ENCODE measurements around the gene DNAJA4. TPM values are rescaled to one million over a fixed set of nuclear protein-coding genes. Genes with fewer than 3 reads are reported as not detected.

Gene DNAJA4
- polyA plus RNA-seq, 4 donors: 21.2 to 26.5 (median 23.7) TPM

- no peak for DNase-seq (ENCODE audit: low read depth in 4 of 4, low spot score in 3 of 4)
Observed at GRCh38 chr15:78312957-78313356, 48.6 kb downstream of the DNAJA4 start.

- DNase-seq (ENCODE audit: low read depth in 4 of 4, low spot score in 3 of 4): no peak
Observed at GRCh38 chr15:78313383-78313782, 49.0 kb downstream of the DNAJA4 start.

- DNase-seq (ENCODE audit: low read depth in 4 of 4, low spot score in 3 of 4): no peak
Observed at GRCh38 chr15:78314181-78314581, 49.8 kb downstream of the DNAJA4 start.

DNA sequence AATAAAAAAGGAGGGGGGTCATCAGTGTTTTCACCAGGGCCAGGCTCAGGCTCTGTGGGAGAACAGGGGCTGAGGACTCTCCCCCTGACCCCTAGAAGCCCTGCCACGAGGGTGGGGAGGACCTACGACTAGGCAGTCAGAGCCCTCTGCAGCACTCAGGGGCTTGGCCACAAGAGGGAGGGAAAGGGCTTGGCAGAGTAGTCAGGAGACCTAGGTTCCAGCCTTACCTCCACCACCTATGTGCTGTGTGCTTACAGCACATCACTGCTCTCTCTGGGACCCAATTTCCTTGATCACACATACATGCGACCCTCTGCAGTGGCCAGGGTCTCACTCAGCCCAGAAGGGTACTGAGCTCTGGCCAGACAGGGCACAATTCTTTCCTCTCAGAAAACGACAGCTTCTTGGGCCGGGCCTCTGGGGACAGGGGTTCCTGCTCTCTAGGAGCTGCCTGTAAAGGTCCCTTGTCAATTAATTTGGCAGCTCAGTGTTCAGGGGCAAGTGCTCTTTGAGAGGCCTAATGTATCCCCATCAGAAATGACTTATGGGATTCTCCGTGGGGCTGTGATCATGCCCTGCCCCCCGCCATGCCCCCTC, 51.4 kb downstream of the DNAJA4 start:
- no peak for DNase-seq (ENCODE audit: low read depth in 4 of 4, low spot score in 3 of 4)

DNA sequence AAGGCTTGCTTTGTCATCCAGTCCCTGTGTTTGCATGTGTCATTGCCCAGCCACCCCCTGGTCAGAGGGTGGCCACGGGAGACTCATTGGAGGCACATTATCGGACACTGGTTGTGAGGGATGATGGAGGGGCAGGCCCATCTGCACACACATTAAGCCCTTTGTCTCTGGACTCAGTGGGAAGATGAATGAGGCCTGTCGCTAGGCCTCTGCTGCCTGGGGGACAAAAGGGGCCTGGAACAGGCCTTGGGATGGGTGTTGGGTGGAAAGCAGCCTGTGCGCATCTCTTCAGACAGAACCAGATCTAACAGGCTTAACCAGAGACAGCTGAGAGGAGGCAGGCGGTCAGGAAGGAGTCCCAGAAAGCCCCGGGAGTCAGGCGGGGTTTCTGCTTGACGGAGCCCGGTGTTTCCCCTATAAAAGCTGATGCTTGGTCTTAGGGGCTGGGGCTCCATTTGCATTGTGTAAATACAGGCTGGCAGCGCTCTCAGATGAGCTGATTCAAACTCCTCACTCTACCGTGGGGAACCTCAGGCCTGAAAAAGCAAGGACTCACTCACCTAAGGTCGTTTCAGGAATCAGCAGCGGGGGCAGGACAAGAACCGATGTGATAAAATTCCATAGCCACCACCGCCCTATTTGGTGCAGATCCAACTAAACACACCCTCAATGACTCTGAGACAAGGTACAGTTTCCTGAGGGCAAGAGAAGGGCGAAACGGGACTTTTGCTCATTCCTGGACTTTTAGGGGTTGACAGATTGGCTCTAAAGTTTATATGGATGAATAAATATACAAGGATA, 52.1 kb downstream of the DNAJA4 start:
- DNase-seq (ENCODE audit: low read depth in 4 of 4, low spot score in 3 of 4): peak in 1 of 4 donors; percentile 45

- DNase-seq (ENCODE audit: low read depth in 4 of 4, low spot score in 3 of 4): no peak
Observed at GRCh38 chr15:78317145-78317836, 52.9 kb downstream of the DNAJA4 start.

- no peak for DNase-seq (ENCODE audit: low read depth in 4 of 4, low spot score in 3 of 4)
Observed at GRCh38 chr15:78319588-78319987, 55.2 kb downstream of the DNAJA4 start.

DNA sequence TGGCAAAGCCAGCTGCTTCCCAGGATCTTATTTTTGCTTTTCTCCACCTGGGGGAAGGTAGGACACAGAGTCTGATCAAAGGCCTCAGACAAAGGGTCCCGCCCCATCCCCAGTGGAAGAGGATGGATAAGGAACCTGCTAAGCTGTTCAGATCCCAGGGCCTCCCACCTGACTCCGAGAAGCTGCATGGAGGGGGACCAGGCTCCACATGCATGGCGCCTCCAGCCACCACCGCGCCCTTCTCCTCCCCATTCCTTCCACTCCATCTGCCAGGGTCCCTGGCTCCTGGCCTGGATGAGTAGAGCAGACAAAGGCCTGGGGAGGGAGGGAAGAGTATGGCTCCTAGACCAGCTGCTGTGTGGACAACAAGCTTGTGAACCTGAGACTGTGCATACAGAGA, 55.8 kb downstream of the DNAJA4 start:
- no peak for DNase-seq (ENCODE audit: low read depth in 4 of 4, low spot score in 3 of 4)

- no peak for DNase-seq (ENCODE audit: low read depth in 4 of 4, low spot score in 3 of 4)
Observed at GRCh38 chr15:78321041-78321570, 56.7 kb downstream of the DNAJA4 start.

- DNase-seq (ENCODE audit: low read depth in 4 of 4, low spot score in 3 of 4): no peak
Observed at GRCh38 chr15:78321786-78322185, 57.4 kb downstream of the DNAJA4 start.

- no peak for DNase-seq (ENCODE audit: low read depth in 4 of 4, low spot score in 3 of 4)
Observed at GRCh38 chr15:78322243-78322642, 57.9 kb downstream of the DNAJA4 start.

- DNase-seq (ENCODE audit: low read depth in 4 of 4, low spot score in 3 of 4): no peak
Observed at GRCh38 chr15:78322724-78323521, 58.6 kb downstream of the DNAJA4 start.

- no peak for DNase-seq (ENCODE audit: low read depth in 4 of 4, low spot score in 3 of 4)
Observed at GRCh38 chr15:78323693-78324092, 59.3 kb downstream of the DNAJA4 start.

GRCh38 chr15:78324144-78324543, 59.8 kb downstream of the DNAJA4 start:
- no peak for DNase-seq (ENCODE audit: low read depth in 4 of 4, low spot score in 3 of 4)

DNA sequence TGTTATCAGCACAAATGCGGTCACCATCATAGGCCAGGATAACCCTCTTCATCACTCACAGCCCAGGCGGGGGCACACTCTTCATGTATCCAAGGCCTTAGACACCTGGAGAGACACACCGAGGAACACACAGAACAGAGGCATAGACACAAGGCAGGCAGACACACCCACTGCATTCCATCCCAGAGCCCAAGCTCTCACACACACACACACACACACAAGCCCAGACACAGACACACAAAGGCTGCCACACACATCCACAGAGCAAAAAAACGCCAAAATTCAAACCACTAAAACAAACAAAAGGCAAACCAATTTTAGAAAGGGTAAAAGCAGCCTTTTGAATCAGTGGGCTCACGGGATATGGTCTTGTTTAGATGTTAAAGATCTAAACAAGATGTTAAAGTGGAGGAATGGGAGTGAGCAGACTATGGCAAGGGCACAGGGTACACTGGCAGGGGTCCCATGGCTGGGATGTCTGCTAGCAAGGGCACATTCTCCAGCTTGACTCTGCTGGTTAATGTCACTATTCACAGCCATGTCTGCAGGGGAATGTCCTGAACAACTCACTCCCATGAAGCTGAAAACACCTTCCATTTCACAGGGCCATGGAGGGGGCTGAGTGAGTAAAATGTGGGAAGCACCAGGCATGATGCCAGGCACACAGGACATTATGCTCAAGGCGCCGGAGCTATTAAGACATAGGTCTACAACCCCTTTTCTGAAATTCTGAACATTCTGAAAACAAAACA, 60.9 kb downstream of the DNAJA4 start:
- no peak for DNase-seq (ENCODE audit: low read depth in 4 of 4, low spot score in 3 of 4)

- no peak for DNase-seq (ENCODE audit: low read depth in 4 of 4, low spot score in 3 of 4)
Observed at GRCh38 chr15:78327466-78327865, 63.1 kb downstream of the DNAJA4 start.

DNA sequence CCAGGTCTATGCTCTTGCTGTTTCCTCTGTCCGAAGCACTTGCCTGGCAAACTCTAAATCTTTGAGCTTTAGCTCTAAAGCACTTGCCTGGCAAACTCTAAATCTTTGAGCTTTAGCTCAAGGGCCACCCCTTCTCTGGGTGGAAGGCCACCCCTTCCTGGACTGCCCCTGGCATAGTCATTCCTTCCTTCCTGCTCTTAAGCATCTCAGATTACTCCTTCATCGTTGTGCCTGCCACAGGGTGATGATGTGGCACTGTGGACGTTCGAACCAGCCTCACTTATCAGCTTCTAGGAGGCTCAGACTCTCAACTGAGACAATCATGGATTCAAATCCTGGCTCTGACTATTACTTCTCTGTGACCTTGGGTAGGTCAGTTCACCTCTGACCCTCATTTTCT, 65.3 kb downstream of the DNAJA4 start:
- DNase-seq (ENCODE audit: low read depth in 4 of 4, low spot score in 3 of 4): no peak

Data from right renal pelvis (tissue), 4 donors.